IMR-90 (cell line): ENCODE results near the gene NEUROG1.

ENCODE experiments used
- BHLHE40 ChIP-seq: fragments of 150-350 bp; IDR thresholded peaks from 2 replicates; pipeline ENCODE4 v1.6.1; 2016; ENCODE audit warnings: mild to moderate bottlenecking, low read depth, low read length
- CEBPB ChIP-seq: IDR thresholded peaks from 2 replicates; pipeline ENCODE4 v1.6.1; 2012; ENCODE audit warnings: low read depth, low read length, improper control_type of control experiment
- POLR2A ChIP-seq: IDR thresholded peaks from 2 replicates; pipeline ENCODE4 v1.6.1; 2012; ENCODE audit warnings: mild to moderate bottlenecking, low read depth, low read length
- RCOR1 ChIP-seq: IDR thresholded peaks from 2 replicates; pipeline ENCODE4 v1.6.1; 2012; ENCODE audit warnings: mild to moderate bottlenecking, low read length, improper control_type of control experiment; ENCODE audit not compliant: insufficient replicate concordance
- RFX5 ChIP-seq: IDR thresholded peaks from 2 replicates; pipeline ENCODE4 v1.8.0; 2012; ENCODE audit warnings: low read depth, mild to moderate bottlenecking, low read length, moderate library complexity
- TF ChIP-seq, protein P1 (sequence below): fragments of 150-350 bp; IDR thresholded peaks from 2 replicates; pipeline ENCODE4 v1.6.1; 2017; ENCODE audit warnings: mild to moderate bottlenecking, antibody characterized with exemption, low read length, low read depth
- TF ChIP-seq, protein P2 (sequence below): conservative IDR thresholded peaks from 2 replicates; pipeline ENCODE4 v1.5.1; 2012; ENCODE audit warnings: mild to moderate bottlenecking, low read depth, low read length, improper control_type of control experiment

DNA sequence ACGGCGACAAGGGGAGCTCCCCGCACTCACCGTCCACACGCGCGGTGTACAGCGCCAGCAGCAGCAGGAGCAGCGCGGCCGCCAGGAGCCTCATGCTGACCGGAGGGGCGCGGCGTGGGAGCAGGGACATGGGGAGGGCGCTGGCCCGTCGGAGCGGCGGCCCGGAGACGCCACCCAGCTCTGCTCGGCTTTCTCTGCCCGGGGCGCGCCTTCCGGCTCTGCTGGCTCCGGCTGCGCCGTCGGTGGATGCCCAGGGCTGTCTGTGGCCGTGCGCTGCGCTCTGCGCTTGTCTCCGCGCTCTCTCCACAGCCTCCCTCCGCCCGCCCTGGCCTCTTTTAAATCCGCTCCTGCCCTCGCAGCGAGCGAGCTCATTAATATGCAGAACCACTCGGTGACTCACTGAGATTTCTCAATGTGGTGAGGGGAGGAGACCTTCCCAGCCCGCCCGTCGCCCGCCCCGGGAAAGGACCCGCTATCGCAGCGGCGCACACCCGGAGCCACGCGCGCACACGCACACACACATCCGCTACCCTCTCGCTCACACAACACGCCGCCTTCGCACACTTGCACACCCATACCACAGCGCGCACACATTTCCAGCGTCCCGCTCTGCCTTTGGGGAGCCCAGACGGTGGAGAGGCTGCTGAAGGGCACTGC lies 43.0 kb upstream of the NEUROG1 start, which contains the start of gene CXCL14:
- TF ChIP-seq RCOR1 (no peak), BHLHE40 (no peak), CEBPB (peak; percentile 57; the same call in 1 of the 2 replicates), RFX5 (no peak), POLR2A (no peak)
- TF ChIP-seq, protein P1, sequence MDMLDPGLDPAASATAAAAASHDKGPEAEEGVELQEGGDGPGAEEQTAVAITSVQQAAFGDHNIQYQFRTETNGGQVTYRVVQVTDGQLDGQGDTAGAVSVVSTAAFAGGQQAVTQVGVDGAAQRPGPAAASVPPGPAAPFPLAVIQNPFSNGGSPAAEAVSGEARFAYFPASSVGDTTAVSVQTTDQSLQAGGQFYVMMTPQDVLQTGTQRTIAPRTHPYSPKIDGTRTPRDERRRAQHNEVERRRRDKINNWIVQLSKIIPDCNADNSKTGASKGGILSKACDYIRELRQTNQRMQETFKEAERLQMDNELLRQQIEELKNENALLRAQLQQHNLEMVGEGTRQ, result no peak
- TF ChIP-seq, protein P2, sequence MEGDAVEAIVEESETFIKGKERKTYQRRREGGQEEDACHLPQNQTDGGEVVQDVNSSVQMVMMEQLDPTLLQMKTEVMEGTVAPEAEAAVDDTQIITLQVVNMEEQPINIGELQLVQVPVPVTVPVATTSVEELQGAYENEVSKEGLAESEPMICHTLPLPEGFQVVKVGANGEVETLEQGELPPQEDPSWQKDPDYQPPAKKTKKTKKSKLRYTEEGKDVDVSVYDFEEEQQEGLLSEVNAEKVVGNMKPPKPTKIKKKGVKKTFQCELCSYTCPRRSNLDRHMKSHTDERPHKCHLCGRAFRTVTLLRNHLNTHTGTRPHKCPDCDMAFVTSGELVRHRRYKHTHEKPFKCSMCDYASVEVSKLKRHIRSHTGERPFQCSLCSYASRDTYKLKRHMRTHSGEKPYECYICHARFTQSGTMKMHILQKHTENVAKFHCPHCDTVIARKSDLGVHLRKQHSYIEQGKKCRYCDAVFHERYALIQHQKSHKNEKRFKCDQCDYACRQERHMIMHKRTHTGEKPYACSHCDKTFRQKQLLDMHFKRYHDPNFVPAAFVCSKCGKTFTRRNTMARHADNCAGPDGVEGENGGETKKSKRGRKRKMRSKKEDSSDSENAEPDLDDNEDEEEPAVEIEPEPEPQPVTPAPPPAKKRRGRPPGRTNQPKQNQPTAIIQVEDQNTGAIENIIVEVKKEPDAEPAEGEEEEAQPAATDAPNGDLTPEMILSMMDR, result no peak
